T47D (cell line): ENCODE measurements around the gene ADGRD1.

ENCODE experiments used
- DNase-seq, 2 experiments: peaks; one replicate each; pipeline versions ENCODE4 v3.0.0 to v3.0.0-alpha.2; 2011 to 2012; ENCODE audit warnings: low read depth in 1 of 2, low spot score in 1 of 2
- JUND ChIP-seq: IDR thresholded peaks from 2 replicates; pipeline ENCODE4 v1.6.1; 2012; ENCODE audit warnings: low read depth
- in situ Hi-C: cut with HindIII; loops from 2 replicates; pipeline ENCODE4 v1.10.0; 2016; ENCODE audit warnings: low sequenced_read_pairs, low pct_unique_long_range_greater_than_20kb

Gene ADGRD1

GRCh38 chr12:131093971-131094830 is 140.5 kb downstream of the ADGRD1 start:
- TF ChIP-seq JUND = no peak
- in situ Hi-C loops = no loop called here
- no peak for DNase-seq

GRCh38 chr12:131094831-131095805 is 141.4 kb downstream of the ADGRD1 start:
- no peak for TF ChIP-seq JUND
- DNase-seq = no peak
- in situ Hi-C loops = no loop called here

DNA sequence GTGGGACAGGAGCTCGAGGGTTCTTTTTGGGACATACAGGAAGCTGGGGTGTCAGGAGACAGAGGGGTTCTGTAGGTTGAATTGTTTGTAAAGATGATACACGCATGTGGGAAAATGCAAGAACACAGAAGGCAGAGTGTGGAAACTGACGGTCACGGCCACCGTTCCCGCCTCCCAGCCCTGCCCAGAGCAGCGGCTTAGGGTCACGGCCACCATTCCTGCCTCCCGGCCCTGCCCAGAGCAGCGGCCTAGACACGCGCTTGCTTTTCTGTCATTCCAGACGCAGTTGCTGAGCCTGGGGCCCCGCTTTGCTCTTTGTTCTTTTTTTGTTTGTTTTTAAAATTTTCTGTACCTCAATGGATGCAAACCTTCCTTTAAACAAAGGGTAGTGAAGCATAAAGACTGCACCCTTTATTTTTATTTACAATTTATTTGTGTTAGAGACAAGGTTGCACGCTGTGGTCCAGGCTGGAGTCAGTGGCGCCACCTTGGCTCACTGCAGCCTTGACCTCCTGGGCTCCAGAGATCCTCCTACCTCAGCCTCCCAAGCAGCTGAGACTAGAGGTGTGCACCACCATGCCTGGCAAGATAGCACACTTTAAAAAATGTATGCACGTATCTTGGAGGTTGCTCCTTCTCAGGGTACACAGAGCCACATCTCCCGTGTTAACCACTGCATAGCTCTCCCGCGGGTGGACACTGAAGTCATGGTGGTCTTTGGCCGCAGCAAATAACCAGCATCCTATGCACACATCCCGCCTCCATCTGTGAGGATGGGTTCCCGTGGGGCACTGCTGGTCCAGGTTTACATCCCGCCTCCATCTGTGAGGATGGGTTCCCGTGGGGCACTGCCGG is 142.3 kb downstream of the ADGRD1 start:
- in situ Hi-C loops = no loop called here
- TF ChIP-seq JUND = no peak
- no peak for DNase-seq

DNA sequence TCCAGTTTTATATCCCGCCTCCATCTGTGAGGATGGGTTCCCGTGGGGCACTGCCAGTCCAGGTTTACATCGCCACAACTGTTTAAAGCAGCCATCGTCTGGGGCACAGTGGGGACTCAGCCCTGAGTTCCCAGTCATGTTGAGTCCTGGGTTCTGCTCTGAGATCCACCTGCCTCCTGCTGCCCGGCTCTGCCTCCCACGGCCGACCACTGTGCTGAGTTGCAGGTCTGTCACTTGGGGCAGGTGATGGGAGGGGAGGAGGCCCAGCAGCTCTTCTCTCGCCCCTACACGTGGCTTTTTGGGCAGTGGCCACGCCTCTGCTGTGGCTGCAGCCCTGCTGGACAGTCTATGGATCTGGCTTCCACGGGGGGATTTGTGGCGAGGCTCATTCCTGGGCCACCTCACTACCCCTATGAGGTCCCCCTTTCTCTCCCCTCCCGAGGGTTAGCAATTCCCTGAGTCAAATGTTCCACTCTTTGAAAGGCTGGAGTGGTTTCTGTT is 143.0 kb downstream of the ADGRD1 start:
- TF ChIP-seq JUND = no peak
- DNase-seq = no peak
- in situ Hi-C loops = no loop called here

GRCh38 chr12:131097202-131098177 is 143.8 kb downstream of the ADGRD1 start:
- DNase-seq = no peak
- in situ Hi-C loops = no loop called here
- TF ChIP-seq JUND = no peak

DNA sequence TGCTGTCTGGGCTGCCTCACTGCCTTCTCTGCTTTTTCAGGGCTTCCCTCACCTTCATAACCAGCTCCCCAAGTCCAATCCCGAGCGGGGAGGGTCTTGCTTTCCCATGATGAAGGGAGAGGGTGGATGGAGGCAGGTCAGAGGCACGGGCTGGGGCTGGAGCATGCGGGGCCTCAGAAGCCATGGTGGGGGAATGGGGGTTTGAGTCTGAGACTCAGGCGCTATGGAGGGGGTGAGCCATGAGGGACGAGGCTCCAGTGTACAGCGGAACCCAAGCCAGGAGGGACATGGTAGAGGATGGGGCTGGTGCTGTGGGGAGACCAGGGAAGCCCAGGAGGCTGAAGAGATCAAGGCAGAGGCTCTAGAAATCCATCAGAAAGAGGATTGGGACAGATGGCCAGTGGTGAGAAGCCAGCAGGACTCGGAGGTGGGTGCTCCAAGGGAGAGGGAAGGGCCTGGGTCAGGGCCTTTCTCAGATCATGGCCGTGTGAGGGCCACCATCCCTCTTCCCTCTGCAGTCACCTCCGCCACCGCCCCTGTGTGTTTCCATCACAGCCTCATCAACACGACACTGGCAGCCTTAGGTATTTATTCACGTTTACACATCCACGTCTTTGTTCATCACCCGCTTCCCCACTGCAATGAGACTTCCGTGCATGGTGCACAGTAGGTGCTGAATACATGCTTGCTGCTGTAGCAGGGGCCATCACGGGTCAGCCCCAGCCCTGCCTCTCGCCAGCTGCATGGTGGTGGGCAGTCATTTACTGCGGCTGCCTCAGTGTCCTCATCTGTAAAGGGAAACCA is 144.7 kb downstream of the ADGRD1 start:
- DNase-seq = no peak
- in situ Hi-C loops = no loop called here
- no peak for TF ChIP-seq JUND

DNA sequence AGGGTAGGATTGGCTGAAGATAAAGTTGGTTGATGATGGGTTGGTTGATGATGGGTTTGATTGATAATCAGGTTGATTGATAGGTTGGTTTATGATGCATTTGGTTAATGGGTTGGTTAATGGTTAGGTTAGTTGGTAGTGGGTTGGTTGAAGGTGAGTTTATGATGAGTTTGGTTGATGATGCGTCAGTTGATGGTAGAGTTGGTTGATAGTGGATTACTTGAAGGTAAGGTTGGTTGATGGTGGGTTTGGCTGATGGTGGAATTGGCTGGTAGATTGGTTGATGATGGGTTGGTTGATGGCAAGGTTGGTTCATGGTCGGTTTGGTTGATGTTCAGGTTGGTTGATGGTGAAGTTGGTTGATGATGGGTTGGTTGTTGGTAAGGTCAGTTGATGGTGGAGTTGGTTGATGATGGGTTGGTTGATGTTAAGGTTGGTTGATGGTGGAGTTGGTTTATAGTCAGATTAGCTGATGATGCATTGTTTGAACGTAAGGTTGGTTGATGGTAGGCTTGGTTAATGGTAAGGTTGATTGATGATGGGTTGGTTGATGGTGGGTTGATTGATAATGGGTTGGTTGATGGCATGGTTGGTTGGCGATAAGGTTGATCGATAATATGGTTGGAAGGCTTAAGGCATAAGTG is 146.4 kb downstream of the ADGRD1 start:
- DNase-seq = no peak
- in situ Hi-C loops = no loop called here
- TF ChIP-seq JUND = no peak

- in situ Hi-C loops = no loop called here
- DNase-seq = no peak
- TF ChIP-seq JUND = no peak
Observed at GRCh38 chr12:131101006-131101405, 147.3 kb downstream of the ADGRD1 start.

DNA sequence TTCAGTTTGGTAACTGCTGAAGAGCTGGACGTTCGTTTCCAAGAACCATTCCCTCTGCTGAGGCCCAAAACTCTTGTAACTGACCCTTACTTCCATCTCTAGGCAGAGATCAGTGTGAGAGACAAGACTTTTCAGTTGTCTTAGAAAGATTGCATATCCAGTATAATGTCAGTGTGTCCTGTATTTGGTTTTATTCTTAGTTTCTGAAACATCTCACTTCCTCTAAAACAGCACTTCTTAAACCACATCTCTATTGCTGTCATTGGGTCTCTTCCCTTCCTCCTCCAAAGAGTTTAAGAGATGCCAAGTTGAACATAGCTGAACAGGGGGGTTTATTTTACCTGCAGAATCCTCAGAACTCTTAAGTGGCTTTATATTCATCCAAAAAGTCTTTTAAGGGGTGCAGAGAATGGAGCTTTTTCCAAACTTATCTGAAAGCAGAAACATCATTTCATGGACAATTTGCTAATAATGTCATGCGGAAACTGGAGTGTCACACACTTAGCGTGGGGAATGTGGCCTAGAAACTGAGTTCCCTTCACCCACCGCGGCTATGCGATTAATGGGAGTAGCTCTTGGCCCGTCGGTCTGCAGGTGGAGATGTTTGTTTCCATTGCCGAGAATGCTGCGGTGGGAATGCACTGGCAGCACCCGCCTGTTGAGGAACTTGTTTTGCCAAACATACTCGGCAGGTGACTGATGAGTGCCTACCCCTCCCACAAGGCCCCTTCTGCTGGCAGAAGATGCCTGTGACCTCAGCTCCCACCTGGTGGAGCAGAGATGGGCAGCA is 148.2 kb downstream of the ADGRD1 start:
- TF ChIP-seq JUND = no peak
- in situ Hi-C loops = no loop called here
- no peak for DNase-seq

GRCh38 chr12:131102493-131102931 is 148.8 kb downstream of the ADGRD1 start:
- DNase-seq = no peak
- in situ Hi-C loops = no loop called here
- no peak for TF ChIP-seq JUND
